Heart left ventricle (tissue), 13 donors: Measurements from ENCODE around the gene RALGPS1.

Experiments
- POLR2A ChIP-seq, 2 donors: fragments of 450-650 bp; IDR thresholded peaks; one replicate each; pipeline ENCODE4 v1.6.1; 2017; ENCODE audit warnings: antibody characterized with exemption in 2 of 2, mild to moderate bottlenecking in 2 of 2, moderate library complexity in 2 of 2
- TF ChIP-seq, protein P1 (sequence below), 12 donors: fragments of 200-600 bp; sonication (generic) in 4 of 12; IDR thresholded peaks; one replicate each; pipeline versions ENCODE4 v1.5.0 to v1.8.0; 2018 to 2022; ENCODE audit warnings: antibody characterized with exemption in 12 of 12, mild to moderate bottlenecking in 5 of 12
- donor health status: ischemic (EF 13 %, LVEDD 7.1; RV severe dilation, severe dysfunction).
- donor health status: DM: no; HTN: yes; CAD: no.
- donor health status: DM: no; HTN: no; CAD: no.
- donor health status: ischemic (EF 25% LVEDD 6.9; RV normal size, moderate dysfunction).
- donor health status: ischemic (EF 25% LVEDD 5.7; RV mildly dilated, moderate dysfunction).
- donor health status: ischemic (EF 35%, LVEDD 5.7; RV mildly dilated, moderate dysfunction).
- donor health status: nonischemic (EF 11% LVEDD 7.7; RV severe dilation, severe dysfunction).
- donor health status: DM: yes; HTN: yes; CAD: no.
- donor health status: PGD.
- donor health status: ischemic (EF 29% LVEDD 5.4; RV normal size, mild dysfunction).
- donor health status: nonischemic (EF 23%, LVEDD 6.1; RV moderate dilation, normal function).

DNA sequence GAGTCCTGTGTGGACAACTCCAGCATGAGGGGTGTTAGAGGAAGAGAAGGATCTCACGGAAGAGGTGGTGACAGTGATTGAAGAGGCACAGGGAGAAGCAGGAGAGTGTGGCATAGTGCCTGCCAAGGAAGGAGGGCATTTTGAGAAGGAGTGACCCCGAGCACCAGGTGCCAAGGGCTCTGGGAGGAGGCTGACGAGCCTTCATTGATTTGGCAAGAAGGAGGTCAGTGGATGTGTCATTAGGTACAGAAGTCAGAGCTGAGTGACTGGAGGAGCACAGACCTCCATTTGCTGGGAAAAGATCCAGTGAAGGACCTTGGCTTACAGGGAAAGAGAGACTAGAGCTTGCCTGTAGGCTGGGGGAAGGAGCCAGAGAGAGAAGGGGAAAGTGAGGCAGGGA, 278.2 kb downstream of the RALGPS1 start:
- TF ChIP-seq, protein P1, sequence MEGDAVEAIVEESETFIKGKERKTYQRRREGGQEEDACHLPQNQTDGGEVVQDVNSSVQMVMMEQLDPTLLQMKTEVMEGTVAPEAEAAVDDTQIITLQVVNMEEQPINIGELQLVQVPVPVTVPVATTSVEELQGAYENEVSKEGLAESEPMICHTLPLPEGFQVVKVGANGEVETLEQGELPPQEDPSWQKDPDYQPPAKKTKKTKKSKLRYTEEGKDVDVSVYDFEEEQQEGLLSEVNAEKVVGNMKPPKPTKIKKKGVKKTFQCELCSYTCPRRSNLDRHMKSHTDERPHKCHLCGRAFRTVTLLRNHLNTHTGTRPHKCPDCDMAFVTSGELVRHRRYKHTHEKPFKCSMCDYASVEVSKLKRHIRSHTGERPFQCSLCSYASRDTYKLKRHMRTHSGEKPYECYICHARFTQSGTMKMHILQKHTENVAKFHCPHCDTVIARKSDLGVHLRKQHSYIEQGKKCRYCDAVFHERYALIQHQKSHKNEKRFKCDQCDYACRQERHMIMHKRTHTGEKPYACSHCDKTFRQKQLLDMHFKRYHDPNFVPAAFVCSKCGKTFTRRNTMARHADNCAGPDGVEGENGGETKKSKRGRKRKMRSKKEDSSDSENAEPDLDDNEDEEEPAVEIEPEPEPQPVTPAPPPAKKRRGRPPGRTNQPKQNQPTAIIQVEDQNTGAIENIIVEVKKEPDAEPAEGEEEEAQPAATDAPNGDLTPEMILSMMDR (IDR thresholded peaks at IDR 0.05) = no peak
- no peak for TF ChIP-seq POLR2A (IDR thresholded peaks at IDR 0.05)
